Endothelial cell of umbilical vein (primary cell): ENCODE results near the gene DCDC2B. TPM values are rescaled to one million over a fixed set of nuclear protein-coding genes. Genes with fewer than 3 reads are reported as not detected.

Experiments used
- BruUV-seq: library from RNA; stranded (reverse); fragments of 400-500 nt; replicated peaks from 2 replicates; lab custom pipeline; 2021; lab: Mats Ljungman, UMichigan
- CTCF ChIA-PET: fragments of 300-600, 350-600 bp; sonication (Branson Sonifier 250); formaldehyde crosslinking; loops from one replicate; lab custom pipeline; 2021; ENCODE audit warnings: antibody characterized with exemption, inconsistent platforms; lab: Charles Lee
- POLR2A ChIA-PET: fragments of 300-600, 350-600 bp; sonication (Branson Sonifier 250); formaldehyde crosslinking; loops from one replicate; lab custom pipeline; 2021; ENCODE audit warnings: antibody characterized with exemption, inconsistent platforms; lab: Charles Lee
- DNase-seq: peaks from one replicate; pipeline ENCODE4 v3.0.0-alpha.2; 2011; ENCODE audit warnings: low read depth, low spot score
- FAIRE-seq: peaks from 2 replicates; lab custom pipeline; 2011; peaks lifted over from hg19 to GRCh38; lab: Jason Lieb, UNC
- H2AFZ ChIP-seq: 2 replicates; pipeline ENCODE4 v1.6.0; 2012; ENCODE audit warnings: low read depth, low read length, control low read depth, inconsistent platforms
- H3K27ac ChIP-seq: 2 replicates; pipeline ENCODE4 v1.5.1; 2011; ENCODE audit warnings: low read depth, mild to moderate bottlenecking, control low read depth, low read length, moderate library complexity; ENCODE audit not compliant: insufficient read depth
- H3K27me3 ChIP-seq, 2 experiments: 2 replicates each; pipeline versions ENCODE4 v1.6.0 to v1.6.1; 2011; ENCODE audit warnings: low read length in 2 of 2, mixed read lengths in 1 of 2; ENCODE audit not compliant: control insufficient read depth in 2 of 2, insufficient read depth in 2 of 2
- H3K36me3 ChIP-seq, 2 experiments: 2 replicates in 1 of 2; 3 replicates in 1 of 2; pipeline ENCODE4 v1.5.1; 2011; ENCODE audit warnings: low read length in 2 of 2, mild to moderate bottlenecking in 1 of 2, moderate library complexity in 1 of 2; ENCODE audit not compliant: control insufficient read depth in 2 of 2, insufficient read depth in 2 of 2; ENCODE audit errors: extremely low read depth in 1 of 2
- H3K4me1 ChIP-seq: 3 replicates; pipeline ENCODE4 v1.5.1; 2011; ENCODE audit warnings: mild to moderate bottlenecking, low read length; ENCODE audit not compliant: control insufficient read depth, insufficient read depth; ENCODE audit errors: extremely low read depth
- H3K4me2 ChIP-seq: 2 replicates; pipeline ENCODE4 v1.6.1; 2011; ENCODE audit warnings: low read length, control low read depth, mixed read lengths; ENCODE audit not compliant: insufficient read depth
- H3K4me3 ChIP-seq, 3 experiments: fragments of 200-600 bp in 1 of 3; sonication (generic), shearing (Covaris generic) in 1 of 3; replicated peaks in 1 of 3; 2 replicates each; pipeline ENCODE4 v1.5.1; 2011 to 2016; ENCODE audit warnings: control low read depth in 3 of 3, low read length in 3 of 3, mild to moderate bottlenecking in 2 of 3, inconsistent platforms in 1 of 3, low read depth in 1 of 3, moderate library complexity in 1 of 3; ENCODE audit not compliant: insufficient read depth in 1 of 3
- H3K79me2 ChIP-seq: 2 replicates; pipeline ENCODE4 v1.6.0; 2012; ENCODE audit warnings: low read length, inconsistent platforms; ENCODE audit not compliant: control insufficient read depth, insufficient read depth
- H3K9ac ChIP-seq: replicated peaks from 2 replicates; pipeline ENCODE3; 2011; ENCODE audit warnings: low read length, control low read depth; ENCODE audit not compliant: insufficient read depth; ENCODE audit errors: extremely low read depth
- H3K9me1 ChIP-seq: replicated peaks from 3 replicates; pipeline ENCODE4 v1.6.0; 2011; ENCODE audit warnings: mild to moderate bottlenecking, low read length; ENCODE audit not compliant: control insufficient read depth, insufficient read depth; ENCODE audit errors: extremely low read depth
- H3K9me3 ChIP-seq: replicated peaks from 2 replicates; pipeline ENCODE4 v1.5.1; 2012; ENCODE audit warnings: low read length, inconsistent platforms; ENCODE audit not compliant: control insufficient read depth, insufficient read depth
- H4K20me1 ChIP-seq: replicated peaks from 2 replicates; pipeline ENCODE3; 2011; ENCODE audit warnings: mild to moderate bottlenecking, low read length; ENCODE audit not compliant: control insufficient read depth, insufficient read depth; ENCODE audit errors: extremely low read depth
- EZH2 ChIP-seq: IDR thresholded peaks from 2 replicates; pipeline ENCODE4 v1.6.1; 2012; ENCODE audit warnings: borderline replicate concordance, low read depth, mild to moderate bottlenecking, moderate library complexity, low read length, inconsistent platforms; ENCODE audit not compliant: severe bottlenecking
- FOS ChIP-seq: IDR thresholded peaks from 2 replicates; pipeline ENCODE4 v1.6.1; 2011; ENCODE audit warnings: mild to moderate bottlenecking, low read length, moderate library complexity, borderline replicate concordance; ENCODE audit not compliant: insufficient read depth
- GATA2 ChIP-seq: IDR thresholded peaks from 2 replicates; pipeline ENCODE4 v1.7.0; 2011; ENCODE audit warnings: low read depth, mild to moderate bottlenecking, moderate library complexity, mixed read lengths, low read length; ENCODE audit not compliant: insufficient read length, insufficient read depth
- JUN ChIP-seq: IDR thresholded peaks from 2 replicates; pipeline ENCODE4 v1.6.1; 2011; ENCODE audit warnings: borderline replicate concordance, low read depth; ENCODE audit not compliant: insufficient read length, insufficient read depth
- MYC ChIP-seq: IDR thresholded peaks from one replicate; pipeline ENCODE4 v1.6.1; 2011; ENCODE audit warnings: mild to moderate bottlenecking, low read depth, low read length
- POLR2A ChIP-seq: IDR thresholded peaks from 2 replicates; pipeline ENCODE4 v1.6.1; 2012; ENCODE audit warnings: low read depth, mild to moderate bottlenecking, control low read depth, low read length
- dilution Hi-C: fragments of 300-500 bp; cut with MboI; formaldehyde crosslinking; loops from one replicate; pipeline ENCODE4 v1.15.0; 2019; ENCODE audit warnings: low sequenced_read_pairs; ENCODE audit not compliant: extremely low pct_ligation_motif_present
- intact Hi-C: fragments of 100-400 bp; cut with micrococcal nuclease; formaldehyde crosslinking; loops from one replicate; pipeline ENCODE4 v1.10.0; 2022
- polyA plus RNA-seq, 4 experiments: library from polyadenylated mRNA; depleted of rRNA in 3 of 4; stranded (reverse) in 3 of 4; unstranded in 1 of 4; fragments of >200 nt; gene quantifications; 2 replicates each; pipeline versions ENCODE4 v1.2.1 to v1.2.3, GENCODE V29; 2011 to 2012; ENCODE audit warnings: missing spikeins in 1 of 4
- total RNA-seq: library from RNA; stranded (reverse); gene quantifications from 2 replicates; pipeline ENCODE4 v1.2.3, GENCODE V29; 2021
- TF ChIP-seq, protein P1 (sequence below): IDR thresholded peaks from 2 replicates; pipeline ENCODE4 v1.6.1; 2011; ENCODE audit not compliant: insufficient read depth, insufficient read length
- TF ChIP-seq, protein P2 (sequence below), 2 donors: IDR thresholded peaks; 1 replicate in 1 of 2; 2 replicates in 1 of 2; pipeline ENCODE4 v1.5.1; 2011; ENCODE audit warnings: low read length in 2 of 2, mild to moderate bottlenecking in 2 of 2, moderate library complexity in 2 of 2, control low read depth in 1 of 2, inconsistent platforms in 1 of 2, low read depth in 1 of 2; ENCODE audit not compliant: insufficient read depth in 1 of 2; ENCODE audit errors: extremely low read depth in 1 of 2

The DCDC2B gene
- total and polyA plus RNA-seq, 2 donors (not counting 3 experiments of a cell fraction or from before 2014, with no cell fraction given): not detected

DNA sequence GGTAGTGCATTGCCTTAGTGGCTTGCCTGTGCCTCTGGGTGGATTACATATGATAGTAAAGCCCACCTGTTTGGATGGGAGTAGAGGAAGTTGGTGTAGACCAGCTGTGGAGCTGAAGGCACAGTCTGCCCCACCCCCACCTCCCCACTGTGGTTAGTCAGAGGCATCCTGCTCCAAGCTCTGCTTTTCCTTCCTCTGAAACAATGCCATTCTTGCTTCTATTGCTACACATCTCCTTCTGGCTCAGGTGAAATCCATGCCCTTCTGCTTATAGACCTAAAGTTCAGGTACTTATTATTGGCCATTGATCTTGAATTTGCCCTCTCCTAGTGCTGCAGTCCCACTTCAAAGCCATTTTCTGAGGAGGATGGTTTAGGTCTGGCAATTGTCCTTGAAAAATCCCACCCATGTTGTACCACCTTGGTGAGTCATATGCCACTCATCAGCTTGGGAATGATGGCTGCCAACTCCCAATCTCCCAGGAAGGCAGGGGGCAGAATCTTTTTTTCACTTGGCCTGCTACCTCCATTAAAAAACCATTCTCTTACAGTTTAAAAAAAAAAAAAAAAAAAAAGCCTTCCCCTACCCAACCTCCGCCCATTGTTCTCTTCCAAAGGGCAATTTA, 36.2 kb upstream of the DCDC2B start:
- POLR2A ChIA-PET: interaction anchor here (0.6 kb wide), 1 partner anchor 16 kb away, joined by 3 read pairs; no protein-coding TSS in a partner anchor
- BruUV-seq: TSS peak; percentile 8
- dilution Hi-C loops: no loop called here

DNA sequence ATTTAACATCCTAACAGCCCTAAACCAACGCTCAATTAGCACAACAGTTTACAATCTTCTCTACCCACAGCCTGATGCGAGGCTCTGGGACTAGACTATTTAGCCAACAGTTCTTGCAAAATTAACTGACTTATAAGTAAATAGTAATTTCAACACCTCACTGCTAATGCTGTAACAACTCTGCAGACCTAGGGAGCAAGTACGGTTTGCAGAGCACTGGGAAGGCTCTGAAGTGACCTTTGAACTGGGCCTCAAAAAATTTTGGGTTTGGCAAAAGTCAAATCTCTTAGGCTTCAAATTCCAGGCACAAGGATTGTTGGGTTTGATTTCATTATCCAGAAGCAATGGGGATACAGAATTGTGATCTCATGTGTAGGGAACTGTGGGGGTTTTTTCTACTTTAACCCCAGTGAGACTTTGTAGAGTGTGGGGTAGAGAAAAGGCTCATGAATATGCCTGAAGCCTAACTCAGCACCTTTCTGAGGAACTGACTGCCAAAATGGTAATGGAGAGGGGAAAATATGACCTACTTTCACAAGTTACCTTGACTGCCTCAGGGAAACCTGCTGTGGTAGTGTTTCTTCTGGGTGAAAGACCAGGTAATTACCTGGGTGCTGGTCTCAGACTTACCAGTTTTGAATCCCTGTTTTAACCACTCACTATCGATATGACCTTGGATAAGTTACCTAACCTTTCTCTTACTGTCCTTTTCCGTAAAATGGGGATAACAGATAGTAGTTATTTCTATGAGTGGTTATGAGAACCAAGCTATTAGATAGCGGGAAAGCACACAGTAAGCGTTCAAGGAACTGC, 30.3 kb upstream of the DCDC2B start:
- H2AFZ ChIP-seq: peak overlapping the region; percentile 83
- no peaks in the 10 kb centered on the region for H3K9me1 ChIP-seq
- no peaks in the 10 kb centered on the region for H3K9me3 ChIP-seq
- ChIA-PET POLR2A (interaction anchor here (0.6 to 2.5 kb wide), 4 partner anchors 70 to 165 kb away, joined by 3 to 9 read pairs (median 6); partner anchors contain the start of genes KHDRBS1, KPNA6, MARCKSL1 and TMEM39B), CTCF (interaction anchor here (0.5 to 2.3 kb wide), 4 partner anchors 15 to 138 kb away, joined by 3 to 13 read pairs (median 3); partner anchors contain the start of gene KPNA6)
- no peak overlapping the region for H3K4me3 ChIP-seq
- H3K9ac ChIP-seq: no peak overlapping the region
- peak overlapping the region; percentile 88 for H3K27ac ChIP-seq
- peaks cover 30% of the 10 kb centered on the region for H3K79me2 ChIP-seq
- no TSS peak for BruUV-seq
- H3K27me3 ChIP-seq: no peaks in the 10 kb centered on the region
- DNase-seq (no peak), FAIRE-seq (peak; percentile 44)
- H3K4me2 ChIP-seq: peak overlapping the region; percentile 57
- intact Hi-C loops (loop anchor here (2.0 kb wide), 2 partner anchors 62 to 70 kb away; partner anchors contain the start of gene KPNA6), dilution Hi-C loops (no loop called here)
- no peaks in the 10 kb centered on the region for H4K20me1 ChIP-seq
- peaks cover 22% of the 10 kb centered on the region for H3K4me1 ChIP-seq
- TF ChIP-seq GATA2 (no peak), FOS (no peak), MYC (no peak), POLR2A (no peak), JUN (no peak)
- TF ChIP-seq, protein P1, sequence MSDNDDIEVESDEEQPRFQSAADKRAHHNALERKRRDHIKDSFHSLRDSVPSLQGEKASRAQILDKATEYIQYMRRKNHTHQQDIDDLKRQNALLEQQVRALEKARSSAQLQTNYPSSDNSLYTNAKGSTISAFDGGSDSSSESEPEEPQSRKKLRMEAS: no peak
- TF ChIP-seq, protein P2, sequence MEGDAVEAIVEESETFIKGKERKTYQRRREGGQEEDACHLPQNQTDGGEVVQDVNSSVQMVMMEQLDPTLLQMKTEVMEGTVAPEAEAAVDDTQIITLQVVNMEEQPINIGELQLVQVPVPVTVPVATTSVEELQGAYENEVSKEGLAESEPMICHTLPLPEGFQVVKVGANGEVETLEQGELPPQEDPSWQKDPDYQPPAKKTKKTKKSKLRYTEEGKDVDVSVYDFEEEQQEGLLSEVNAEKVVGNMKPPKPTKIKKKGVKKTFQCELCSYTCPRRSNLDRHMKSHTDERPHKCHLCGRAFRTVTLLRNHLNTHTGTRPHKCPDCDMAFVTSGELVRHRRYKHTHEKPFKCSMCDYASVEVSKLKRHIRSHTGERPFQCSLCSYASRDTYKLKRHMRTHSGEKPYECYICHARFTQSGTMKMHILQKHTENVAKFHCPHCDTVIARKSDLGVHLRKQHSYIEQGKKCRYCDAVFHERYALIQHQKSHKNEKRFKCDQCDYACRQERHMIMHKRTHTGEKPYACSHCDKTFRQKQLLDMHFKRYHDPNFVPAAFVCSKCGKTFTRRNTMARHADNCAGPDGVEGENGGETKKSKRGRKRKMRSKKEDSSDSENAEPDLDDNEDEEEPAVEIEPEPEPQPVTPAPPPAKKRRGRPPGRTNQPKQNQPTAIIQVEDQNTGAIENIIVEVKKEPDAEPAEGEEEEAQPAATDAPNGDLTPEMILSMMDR (IDR thresholded peaks at IDR 0.05; ENCODE audit: extremely low read depth in 1 of 2, insufficient read depth in 1 of 2, low read depth in 1 of 2, low read length in 2 of 2): no peak
- peaks cover 3 to 5% of the 10 kb centered on the region in 2 experiments for H3K36me3 ChIP-seq

More for the DNA sequence above, 36.2 kb upstream of the DCDC2B start:
- Histone ChIP-seq H3K9me1 (no peaks in the 10 kb centered on the region), H3K4me2 (no peak overlapping the region), H3K4me1 (peaks cover 12% of the 10 kb centered on the region), H3K27me3 (no peaks in the 10 kb centered on the region), H3K4me3 (no peak overlapping the region), H4K20me1 (no peaks in the 10 kb centered on the region), H3K79me2 (no peaks in the 10 kb centered on the region), H3K27ac (peak overlapping the region; percentile 3), H3K36me3 (peaks cover 20 to 22% of the 10 kb centered on the region in 2 experiments), H3K9me3 (no peaks in the 10 kb centered on the region), H2AFZ (no peak overlapping the region), H3K9ac (no peak overlapping the region)
- peak; percentile 87 for FAIRE-seq
- TF ChIP-seq FOS: peak; percentile 64
- no peak for TF ChIP-seq EZH2
- peak; percentile 56 for DNase-seq
- CTCF ChIA-PET: interaction anchor here (0.5 to 1.3 kb wide), 5 partner anchors 9 to 64 kb away, joined by 3 to 6 read pairs (median 3); no protein-coding TSS in a partner anchor
- intact Hi-C loops: loop anchor here (2.0 kb wide), 1 partner anchor 24 kb away; no protein-coding TSS in a partner anchor
